ENCODE data around the gene PAPLN. TPM values are rescaled to one million over a fixed set of nuclear protein-coding genes. Genes with fewer than 3 reads are reported as not detected.
"Not testable (repeated sequence)": the region's sequence is repeated elsewhere in the genome, so short reads cannot be mapped to it uniquely, and the experiment has no call there.

The PAPLN gene
- total RNA-seq, 1 experiment from 2014 or later, result 22.2 TPM

GRCh38 chr14:73305499-73305898 lies 68.2 kb downstream of the PAPLN start:
- no peak overlapping the region for H3K27ac ChIP-seq (ENCODE audit: low read length)
- ATAC-seq (no peak), DNase-seq (ENCODE audit: low read depth, low spot score) (no peak)
- POLR2A ChIA-PET, result no interaction called here
- no peak overlapping the region for H3K4me3 ChIP-seq (ENCODE audit: low read depth in 2 of 2, low read length in 2 of 2)
- no peaks in the 10 kb centered on the region for H3K27me3 ChIP-seq (ENCODE audit: control insufficient read depth, insufficient read depth, low read length)
- in situ Hi-C loops (cut with HindIII; ENCODE audit: low pct_unique_long_range_greater_than_20kb, low sequenced_read_pairs), result no loop called here
- no peak for TF ChIP-seq REST (IDR thresholded peaks at IDR 0.05; ENCODE audit: insufficient read depth in 1 of 2, low read depth in 2 of 2, low read length in 1 of 2)
- no peak for TF ChIP-seq SIN3A (IDR thresholded peaks at IDR 0.05; ENCODE audit: borderline replicate concordance, insufficient read depth, low read depth, low read length)
- TF ChIP-seq POLR2AphosphoS5 (IDR thresholded peaks at IDR 0.05; ENCODE audit: low read depth, low read length), result no peak
- no peak for TF ChIP-seq CTCF (IDR thresholded peaks at IDR 0.05)
- TF ChIP-seq TCF7L2 (IDR thresholded peaks at IDR 0.05; ENCODE audit: low read depth, low read length), result no peak
- no peaks in the 10 kb centered on the region for H3K36me3 ChIP-seq (ENCODE audit: control insufficient read depth, insufficient read depth, low read length)
- no peaks in the 10 kb centered on the region for H3K4me1 ChIP-seq (ENCODE audit: control insufficient read depth, insufficient read depth, low read length)
- no TSS peak for BruUV-seq (replicated peaks)
- no peaks in the 10 kb centered on the region for H3K9me3 ChIP-seq (ENCODE audit: control insufficient read depth, insufficient read depth, low read depth, low read length)
- CTCF ChIA-PET, result no interaction called here
- intact Hi-C loops (cut with micrococcal nuclease; ENCODE audit: unreplicated experiment), result no loop called here

- TF ChIP-seq POLR2AphosphoS5 (IDR thresholded peaks at IDR 0.05; ENCODE audit: low read depth, low read length) (no peak), TCF7L2 (IDR thresholded peaks at IDR 0.05; ENCODE audit: low read depth, low read length) (no peak), CTCF (IDR thresholded peaks at IDR 0.05) (no peak), SIN3A (IDR thresholded peaks at IDR 0.05; ENCODE audit: borderline replicate concordance, insufficient read depth, low read depth, low read length) (no peak), REST (IDR thresholded peaks at IDR 0.05; ENCODE audit: insufficient read depth in 1 of 2, low read depth in 2 of 2, low read length in 1 of 2) (no peak)
- intact Hi-C loops (cut with micrococcal nuclease; ENCODE audit: unreplicated experiment) (no loop called here), in situ Hi-C loops (cut with HindIII; ENCODE audit: low pct_unique_long_range_greater_than_20kb, low sequenced_read_pairs) (no loop called here)
- BruUV-seq (replicated peaks), result no TSS peak
- H3K36me3 ChIP-seq (ENCODE audit: control insufficient read depth, insufficient read depth, low read length), result no peaks in the 10 kb centered on the region
- CTCF ChIA-PET, result no interaction called here
- H3K27me3 ChIP-seq (ENCODE audit: control insufficient read depth, insufficient read depth, low read length), result no peaks in the 10 kb centered on the region
- no peak for DNase-seq (ENCODE audit: low read depth, low spot score)
- no peak for ATAC-seq
- POLR2A ChIA-PET, result interaction anchor here (0.6 kb wide), 1 partner anchor 14 kb away, joined by 3 read pairs; no protein-coding TSS in a partner anchor
- no peak overlapping the region for H3K27ac ChIP-seq (ENCODE audit: low read length)
- no peak overlapping the region for H3K4me3 ChIP-seq (ENCODE audit: low read depth in 2 of 2, low read length in 2 of 2)
- no peaks in the 10 kb centered on the region; the same call in 1 of the 2 replicates for H3K4me1 ChIP-seq (ENCODE audit: control insufficient read depth, insufficient read depth, low read length)
- no peaks in the 10 kb centered on the region for H3K9me3 ChIP-seq (ENCODE audit: control insufficient read depth, insufficient read depth, low read depth, low read length)
Observed at GRCh38 chr14:73307261-73307660, 70.0 kb downstream of the PAPLN start.

- intact Hi-C loops (cut with micrococcal nuclease; ENCODE audit: unreplicated experiment); H3K4me3 ChIP-seq (ENCODE audit: low read depth in 2 of 2, low read length in 2 of 2); CTCF ChIA-PET; in situ Hi-C loops (cut with HindIII; ENCODE audit: low pct_unique_long_range_greater_than_20kb, low sequenced_read_pairs); H3K27me3 ChIP-seq (ENCODE audit: control insufficient read depth, insufficient read depth, low read length); H3K36me3 ChIP-seq (ENCODE audit: control insufficient read depth, insufficient read depth, low read length); BruUV-seq (replicated peaks); DNase-seq (ENCODE audit: low read depth, low spot score); H3K27ac ChIP-seq (ENCODE audit: low read length); H3K4me1 ChIP-seq (ENCODE audit: control insufficient read depth, insufficient read depth, low read length); POLR2A ChIA-PET; H3K9me3 ChIP-seq (ENCODE audit: control insufficient read depth, insufficient read depth, low read depth, low read length); ATAC-seq: not testable (repeated sequence)
Observed at GRCh38 chr14:73309207-73309606, 71.9 kb downstream of the PAPLN start.
